GM12801 (cell line): ENCODE data around the gene SCGB1C2.

Experiments used
- TF ChIP-seq, protein P1 (sequence below): IDR thresholded peaks from one replicate; pipeline ENCODE4 v1.5.1; 2011; ENCODE audit warnings: control low read depth; ENCODE audit not compliant: insufficient read length; ENCODE audit errors: extremely low read depth

The SCGB1C2 gene

DNA sequence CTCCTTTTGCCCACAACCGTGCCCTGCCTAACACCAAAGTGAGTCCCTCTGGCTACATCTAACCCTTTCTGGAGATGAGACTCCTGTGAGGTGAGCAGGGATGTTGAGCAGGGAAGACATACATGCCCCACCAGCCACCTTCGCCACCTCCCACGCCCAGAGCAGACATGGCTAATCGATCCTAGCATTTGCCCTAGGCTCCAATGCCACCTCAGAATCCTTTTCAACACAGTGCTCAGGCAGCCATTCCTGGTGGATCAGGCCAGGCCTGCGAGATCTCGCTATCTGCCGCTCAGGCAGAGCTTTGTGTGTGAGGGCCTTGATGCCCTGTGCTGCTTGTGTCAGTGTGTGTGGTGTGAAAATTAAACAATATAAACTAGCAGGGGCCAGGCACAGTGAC lies 21.0 kb downstream of the SCGB1C2 start:
- TF ChIP-seq, protein P1, sequence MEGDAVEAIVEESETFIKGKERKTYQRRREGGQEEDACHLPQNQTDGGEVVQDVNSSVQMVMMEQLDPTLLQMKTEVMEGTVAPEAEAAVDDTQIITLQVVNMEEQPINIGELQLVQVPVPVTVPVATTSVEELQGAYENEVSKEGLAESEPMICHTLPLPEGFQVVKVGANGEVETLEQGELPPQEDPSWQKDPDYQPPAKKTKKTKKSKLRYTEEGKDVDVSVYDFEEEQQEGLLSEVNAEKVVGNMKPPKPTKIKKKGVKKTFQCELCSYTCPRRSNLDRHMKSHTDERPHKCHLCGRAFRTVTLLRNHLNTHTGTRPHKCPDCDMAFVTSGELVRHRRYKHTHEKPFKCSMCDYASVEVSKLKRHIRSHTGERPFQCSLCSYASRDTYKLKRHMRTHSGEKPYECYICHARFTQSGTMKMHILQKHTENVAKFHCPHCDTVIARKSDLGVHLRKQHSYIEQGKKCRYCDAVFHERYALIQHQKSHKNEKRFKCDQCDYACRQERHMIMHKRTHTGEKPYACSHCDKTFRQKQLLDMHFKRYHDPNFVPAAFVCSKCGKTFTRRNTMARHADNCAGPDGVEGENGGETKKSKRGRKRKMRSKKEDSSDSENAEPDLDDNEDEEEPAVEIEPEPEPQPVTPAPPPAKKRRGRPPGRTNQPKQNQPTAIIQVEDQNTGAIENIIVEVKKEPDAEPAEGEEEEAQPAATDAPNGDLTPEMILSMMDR: no peak

DNA sequence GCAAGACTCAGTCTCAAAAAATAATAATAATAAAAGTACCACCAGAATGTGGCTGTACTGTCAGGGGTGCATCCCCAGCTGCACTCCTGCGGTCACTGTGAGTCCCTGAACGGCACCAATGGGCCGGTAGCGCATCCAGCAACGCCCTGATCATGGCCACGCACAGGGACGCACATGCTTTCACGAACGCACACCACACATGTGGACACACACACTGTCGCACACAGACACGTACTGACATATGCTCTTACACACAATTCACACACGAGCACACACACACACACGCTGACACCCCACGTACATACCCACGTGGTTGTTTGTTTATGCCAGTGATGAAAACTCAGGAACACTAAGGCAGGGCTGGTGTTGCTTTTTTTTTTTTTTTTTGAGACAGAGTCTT lies 22.2 kb downstream of the SCGB1C2 start:
- TF ChIP-seq, protein P1: no peak

DNA sequence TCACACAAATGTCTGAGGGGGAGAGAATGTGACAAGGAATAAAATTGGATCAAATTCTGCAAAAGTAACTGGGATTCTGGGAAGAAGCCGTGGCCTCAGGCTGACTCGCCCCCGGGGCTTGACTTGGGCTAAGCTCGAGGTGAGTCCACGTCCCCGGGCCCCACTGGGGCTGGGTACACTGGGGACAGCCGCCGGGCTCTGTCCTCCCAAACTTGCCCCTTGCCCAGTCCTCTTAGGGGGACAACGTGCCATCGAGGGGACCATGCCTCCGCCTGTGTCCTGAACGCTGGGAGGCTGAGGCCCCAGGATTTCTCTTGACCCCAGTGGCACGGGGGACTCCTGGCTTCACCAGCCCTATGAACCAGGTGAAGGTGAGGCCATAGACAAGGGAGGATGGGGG lies 23.0 kb downstream of the SCGB1C2 start:
- TF ChIP-seq, protein P1: no peak

DNA sequence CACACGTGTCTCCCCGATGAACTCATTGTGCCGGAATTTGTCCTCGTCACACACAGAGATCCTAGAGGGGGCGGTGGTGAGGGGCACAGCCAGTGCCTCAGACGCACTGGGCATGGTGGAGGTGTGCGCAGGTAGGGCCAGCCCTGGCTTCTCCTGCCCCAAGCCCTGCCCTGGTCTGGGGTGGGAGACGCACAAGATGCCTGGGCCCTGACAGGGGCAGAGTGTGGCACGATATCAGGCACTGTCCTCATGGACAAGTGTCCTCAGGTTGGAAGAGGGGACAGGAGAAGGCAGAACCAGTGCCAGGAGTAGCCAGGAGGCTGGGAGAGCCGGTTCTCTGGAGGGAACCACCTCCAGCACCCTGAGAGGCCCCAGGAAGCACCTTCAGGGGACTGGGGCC lies 24.1 kb downstream of the SCGB1C2 start:
- TF ChIP-seq, protein P1: no peak

DNA sequence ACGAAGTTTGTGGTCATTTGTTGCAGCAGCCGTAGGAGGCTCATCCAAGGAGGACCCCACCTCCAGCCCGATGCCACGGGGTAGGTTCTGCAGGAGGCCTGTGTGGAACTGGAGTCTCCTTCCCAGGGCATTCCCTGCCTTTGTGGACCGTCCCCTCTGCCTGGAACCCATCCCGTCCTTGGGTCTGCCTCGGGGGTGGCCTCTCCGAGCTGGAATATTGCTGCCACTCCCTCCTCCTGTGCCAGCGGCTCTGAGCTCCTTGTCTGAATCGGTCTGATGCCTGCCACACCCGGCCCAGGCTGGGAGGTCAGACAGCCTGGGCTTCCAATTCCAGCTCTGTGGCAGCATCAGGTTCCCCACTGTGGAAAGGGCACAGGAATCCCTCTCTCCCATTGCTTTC lies 25.3 kb downstream of the SCGB1C2 start:
- TF ChIP-seq, protein P1: no peak

DNA sequence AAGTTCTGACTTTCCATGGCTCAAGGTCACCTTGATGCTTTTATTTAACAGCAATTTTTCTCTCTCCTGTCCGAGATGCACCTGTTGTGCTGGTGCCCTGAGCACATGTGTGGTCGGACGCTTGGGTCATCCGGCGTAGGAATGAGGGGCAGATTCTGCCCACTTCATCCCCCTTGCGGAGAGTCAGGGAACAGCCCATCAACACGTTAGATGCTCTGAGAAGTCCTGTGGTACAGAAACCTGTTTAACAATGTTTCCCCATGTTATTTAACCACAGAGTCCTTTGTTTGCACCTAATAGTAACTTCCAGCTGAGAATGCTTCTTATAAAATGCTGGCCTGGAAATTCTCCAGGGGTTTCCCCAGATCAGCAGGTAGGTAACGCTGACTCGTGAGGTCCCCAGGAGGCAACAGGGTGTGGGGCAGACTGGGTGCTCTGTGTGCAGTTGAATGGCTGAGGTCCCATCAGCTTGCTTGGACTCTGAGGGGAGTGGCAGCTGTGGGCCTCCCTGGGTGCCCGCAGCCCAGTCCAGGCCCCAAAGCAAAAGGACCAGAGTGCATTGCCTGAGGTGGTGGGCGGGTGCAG lies 26.2 kb downstream of the SCGB1C2 start:
- TF ChIP-seq, protein P1: no peak

DNA sequence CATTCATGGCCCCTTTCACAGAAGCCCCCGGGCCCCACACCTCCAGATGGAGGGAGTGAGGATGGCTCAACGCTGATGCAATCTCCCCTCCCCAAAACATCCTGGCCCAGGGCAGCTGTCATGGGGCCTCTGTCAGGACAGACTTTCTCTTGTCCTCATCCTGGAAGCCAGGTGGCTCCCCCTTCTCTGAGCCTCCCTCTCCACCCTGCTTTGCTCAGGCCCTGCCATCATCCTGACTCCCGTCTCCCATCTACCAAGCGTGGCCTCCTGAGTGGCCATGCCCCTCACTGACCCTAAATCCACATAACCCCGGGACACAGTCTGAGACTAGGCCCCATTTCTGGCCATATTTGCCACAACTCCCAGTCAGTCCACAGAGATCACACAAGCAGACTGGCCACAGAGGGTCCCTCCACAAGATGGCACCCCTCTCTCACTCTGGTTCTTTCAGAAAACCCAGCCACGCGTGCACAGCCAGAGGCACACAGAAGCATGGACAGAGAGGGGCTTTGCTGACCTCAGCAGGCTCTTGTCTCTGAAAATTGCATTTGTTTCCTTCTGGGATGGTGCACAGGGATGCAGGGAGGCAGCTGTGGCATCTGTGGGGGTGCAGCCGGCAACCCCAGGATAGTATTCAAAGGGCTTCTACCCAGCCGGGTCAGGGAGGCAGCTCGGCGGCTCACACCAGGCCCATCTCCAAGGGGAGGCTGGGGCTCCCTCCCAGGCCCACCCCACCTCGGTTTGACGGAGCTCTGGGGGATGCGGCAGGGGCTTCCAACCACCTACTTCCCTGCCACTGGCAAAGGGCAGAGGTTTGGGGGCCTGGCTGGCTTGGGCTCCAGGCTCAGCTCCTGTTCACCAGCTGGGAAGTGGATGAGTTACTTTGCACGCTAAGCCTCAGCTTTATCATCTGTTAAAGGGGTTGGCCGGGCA lies 27.2 kb downstream of the SCGB1C2 start:
- TF ChIP-seq, protein P1: no peak
